ENCODE results near the gene STT3A. TPM values are rescaled to one million over a fixed set of nuclear protein-coding genes. Genes with fewer than 3 reads are reported as not detected.

STT3A gene
- total RNA-seq, result 100 to 1,000 TPM in 1 of 4 donors, 10 to 100 TPM in 3; 66.8 to 135 (median 83.6) TPM

DNA sequence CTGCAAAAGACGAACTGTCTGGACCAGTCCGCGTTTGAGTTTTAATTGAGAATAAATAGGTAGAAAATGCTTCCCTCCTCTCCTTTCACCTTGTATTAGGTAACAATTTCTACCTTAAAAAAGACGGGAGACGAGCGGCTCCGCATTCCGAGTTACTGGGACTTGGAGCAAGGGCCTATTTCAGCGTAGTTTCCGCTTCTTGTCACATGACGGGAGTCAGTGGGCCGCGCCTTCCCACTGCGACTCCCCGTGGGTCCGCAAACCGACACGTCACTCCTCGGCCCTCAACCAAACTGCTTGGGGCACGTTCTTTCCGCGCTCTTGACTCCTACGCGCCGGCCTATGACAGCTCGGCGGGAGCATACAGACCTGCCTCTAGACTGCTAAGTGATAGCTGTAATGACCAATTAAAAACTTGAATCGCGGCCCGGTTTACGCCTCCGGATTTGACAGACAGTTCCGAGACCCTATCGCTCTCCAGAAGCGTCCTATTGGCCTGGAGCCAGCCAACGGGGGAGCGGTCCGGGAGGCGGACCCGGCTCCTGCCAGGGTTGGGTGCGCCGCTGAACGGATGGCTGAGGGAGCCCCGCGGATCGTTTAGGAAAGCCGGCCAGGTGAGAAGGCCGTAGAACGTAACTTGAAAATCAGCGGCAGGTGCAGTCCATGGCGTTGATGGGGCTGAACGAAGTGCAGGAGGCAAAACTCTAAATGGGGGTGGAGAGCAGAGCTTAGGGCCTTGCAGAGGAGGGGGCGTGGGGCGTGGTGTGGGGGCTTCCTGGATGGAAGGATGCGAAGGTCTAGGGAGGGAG, at the start of gene STT3A:
STT3A (plus strand) TSS at position 548 of the 809 bp plus-strand sequence. CDS start 3,064 bp downstream, outside the sequence.
- TF ChIP-seq, protein P1, sequence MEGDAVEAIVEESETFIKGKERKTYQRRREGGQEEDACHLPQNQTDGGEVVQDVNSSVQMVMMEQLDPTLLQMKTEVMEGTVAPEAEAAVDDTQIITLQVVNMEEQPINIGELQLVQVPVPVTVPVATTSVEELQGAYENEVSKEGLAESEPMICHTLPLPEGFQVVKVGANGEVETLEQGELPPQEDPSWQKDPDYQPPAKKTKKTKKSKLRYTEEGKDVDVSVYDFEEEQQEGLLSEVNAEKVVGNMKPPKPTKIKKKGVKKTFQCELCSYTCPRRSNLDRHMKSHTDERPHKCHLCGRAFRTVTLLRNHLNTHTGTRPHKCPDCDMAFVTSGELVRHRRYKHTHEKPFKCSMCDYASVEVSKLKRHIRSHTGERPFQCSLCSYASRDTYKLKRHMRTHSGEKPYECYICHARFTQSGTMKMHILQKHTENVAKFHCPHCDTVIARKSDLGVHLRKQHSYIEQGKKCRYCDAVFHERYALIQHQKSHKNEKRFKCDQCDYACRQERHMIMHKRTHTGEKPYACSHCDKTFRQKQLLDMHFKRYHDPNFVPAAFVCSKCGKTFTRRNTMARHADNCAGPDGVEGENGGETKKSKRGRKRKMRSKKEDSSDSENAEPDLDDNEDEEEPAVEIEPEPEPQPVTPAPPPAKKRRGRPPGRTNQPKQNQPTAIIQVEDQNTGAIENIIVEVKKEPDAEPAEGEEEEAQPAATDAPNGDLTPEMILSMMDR (IDR thresholded peaks at IDR 0.05), result no peak
- DNase-seq (ENCODE audit: low spot score) (peak; percentile 97), ATAC-seq (ENCODE audit: low FRiP score) (peak; percentile 99)

DNA sequence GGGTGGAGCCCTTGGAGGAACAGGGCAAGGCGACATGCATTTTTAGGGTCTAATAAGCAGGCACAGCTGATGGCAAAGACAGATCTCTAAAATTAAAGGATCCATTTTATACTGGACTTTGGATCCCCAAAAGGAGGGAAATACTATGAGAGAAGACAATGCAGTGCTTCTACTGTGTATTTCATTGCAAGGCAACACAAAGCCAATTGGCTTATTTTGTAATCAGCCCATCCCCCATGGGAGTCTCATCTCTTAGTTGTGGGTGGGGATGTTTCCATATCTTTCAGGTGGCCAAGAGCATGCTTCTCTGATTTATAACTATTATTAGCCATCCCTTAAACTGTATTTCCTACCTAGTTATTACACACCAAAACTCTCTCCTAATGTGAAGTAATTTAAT, 41.9 kb upstream of the STT3A start:
- TF ChIP-seq, protein P1 (IDR thresholded peaks at IDR 0.05), result no peak
- DNase-seq (ENCODE audit: low spot score), result no peak
- ATAC-seq (ENCODE audit: low FRiP score), result no peak

DNA sequence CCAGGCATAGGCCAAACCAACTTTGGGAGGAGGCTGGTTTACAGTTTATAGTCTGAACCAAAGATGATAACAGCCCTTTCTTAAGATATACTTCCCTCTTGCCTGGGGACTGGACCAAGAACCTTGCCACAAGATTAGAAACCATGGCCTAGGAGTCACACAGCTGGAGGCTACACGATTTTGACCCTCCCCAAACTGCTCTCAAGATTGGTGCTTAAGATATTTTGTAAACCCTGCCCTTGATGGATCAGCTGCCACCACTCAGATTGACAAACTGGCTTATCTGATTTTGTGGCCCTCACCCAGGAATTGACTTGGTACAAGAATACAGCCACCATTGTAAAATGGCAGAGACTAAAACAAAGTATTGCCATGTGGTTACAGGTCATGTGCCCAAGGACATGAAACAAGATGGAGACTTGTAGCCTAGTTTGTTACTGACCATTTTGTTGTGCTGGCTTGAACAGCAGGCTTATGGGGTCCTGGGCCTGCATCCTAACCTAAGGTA, 40.8 kb upstream of the STT3A start:
- ATAC-seq (ENCODE audit: low FRiP score), result no peak
- DNase-seq (ENCODE audit: low spot score), result no peak
- TF ChIP-seq, protein P1 (IDR thresholded peaks at IDR 0.05), result no peak

DNA sequence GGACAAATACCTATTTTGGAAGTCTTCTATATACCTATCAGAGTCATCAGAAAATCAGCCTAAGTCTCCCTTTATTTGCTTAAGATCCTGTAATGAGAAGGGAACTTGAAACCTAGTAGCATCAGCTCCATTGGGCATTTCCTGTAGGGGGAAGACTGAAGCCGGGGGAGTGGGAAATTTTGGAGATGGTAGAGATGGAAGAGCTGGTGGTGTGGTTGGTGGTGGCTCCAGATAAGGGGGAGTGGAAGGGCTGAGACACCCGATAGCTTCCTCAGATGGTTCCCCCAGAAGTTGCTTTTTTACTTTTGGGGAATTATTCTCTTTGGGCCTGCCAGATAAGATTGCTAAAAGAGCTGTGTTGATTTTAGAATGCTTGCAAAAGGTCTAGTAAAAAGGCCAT, 39.7 kb upstream of the STT3A start:
- DNase-seq (ENCODE audit: low spot score) (no peak), ATAC-seq (ENCODE audit: low FRiP score) (no peak)
- TF ChIP-seq, protein P1 (IDR thresholded peaks at IDR 0.05), result no peak

DNA sequence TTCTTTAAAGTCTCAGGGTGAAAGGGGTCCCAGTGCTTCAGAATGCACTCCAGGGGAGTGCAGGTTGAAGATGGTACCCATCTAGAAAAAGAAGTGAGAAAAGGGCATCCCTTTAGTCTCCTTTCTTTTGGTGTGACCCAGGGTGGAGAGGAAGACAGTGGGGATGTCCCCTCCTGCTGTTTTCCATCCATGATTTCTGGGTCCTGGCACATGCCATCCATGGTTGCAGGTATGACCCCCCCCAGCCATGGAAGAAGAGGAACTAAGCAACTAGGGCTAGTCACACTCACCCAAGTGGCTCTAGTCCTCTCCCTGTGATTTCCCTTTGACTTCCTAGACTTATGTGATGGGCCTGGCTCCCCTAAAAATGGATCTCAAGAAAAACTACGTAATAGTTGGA, 39.3 kb upstream of the STT3A start:
- no peak for ATAC-seq (ENCODE audit: low FRiP score)
- DNase-seq (ENCODE audit: low spot score), result no peak
- TF ChIP-seq, protein P1 (IDR thresholded peaks at IDR 0.05), result no peak

DNA sequence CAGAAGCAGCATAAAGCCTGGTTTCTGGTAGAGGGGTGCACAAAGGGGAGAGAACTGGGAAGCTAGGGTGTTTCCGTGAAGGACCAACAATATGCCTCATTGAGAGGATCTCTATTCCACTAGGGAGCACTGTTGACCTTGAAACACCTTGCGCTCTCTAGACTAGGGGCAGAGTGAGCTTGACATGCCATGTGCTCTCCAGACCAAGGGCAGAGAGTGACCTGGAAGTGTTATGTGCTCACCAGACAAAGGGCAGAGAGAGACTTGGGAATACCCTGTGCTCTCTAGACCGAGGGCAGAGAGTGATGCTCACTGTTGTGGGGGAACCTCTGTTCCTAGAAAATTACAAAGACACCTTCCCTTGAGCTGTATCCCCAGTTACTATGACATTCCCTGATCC, 38.6 kb upstream of the STT3A start:
- no peak for DNase-seq (ENCODE audit: low spot score)
- no peak for ATAC-seq (ENCODE audit: low FRiP score)
- TF ChIP-seq, protein P1 (IDR thresholded peaks at IDR 0.05), result no peak

DNA sequence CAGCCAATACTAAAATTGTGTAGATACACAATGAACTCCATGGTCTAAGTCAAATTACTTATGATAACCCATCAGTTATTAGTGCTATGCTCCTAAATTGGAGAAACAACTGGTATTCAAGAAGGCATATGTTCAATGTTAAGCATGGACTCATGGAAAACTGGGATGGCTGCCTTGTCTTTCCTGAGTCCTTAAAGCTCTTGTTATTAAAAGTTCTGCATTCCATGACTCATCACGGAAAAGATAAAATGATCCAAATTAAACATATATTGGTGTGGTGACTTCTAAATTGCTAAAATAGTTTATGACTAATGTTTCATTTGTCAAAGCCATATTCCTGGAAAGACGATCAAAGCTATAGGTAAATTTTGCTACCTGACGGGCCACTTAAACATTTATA, 32.8 kb upstream of the STT3A start:
- TF ChIP-seq, protein P1 (IDR thresholded peaks at IDR 0.05), result no peak

More for the DNA sequence above, 32.8 kb upstream of the STT3A start:
- DNase-seq (ENCODE audit: low spot score) (no peak), ATAC-seq (ENCODE audit: low FRiP score) (no peak)

Data from omental fat pad (tissue), 4 donors.